Rectal smooth muscle tissue (tissue), 1 donor: ENCODE measurements around the gene BRCA2.
"Not testable (repeated sequence)": the region's sequence is repeated elsewhere in the genome, so short reads cannot be mapped to it uniquely, and the experiment has no call there.

Experiments used
- H3K27ac ChIP-seq: one replicate; pipeline ENCODE4 v1.7.0; 2013; ENCODE audit warnings: low read depth, low read length, inconsistent platforms
- H3K27me3 ChIP-seq: one replicate; pipeline ENCODE4 v1.7.0; 2013; ENCODE audit warnings: low read length; ENCODE audit not compliant: control insufficient read depth, insufficient read depth
- H3K36me3 ChIP-seq: one replicate; pipeline ENCODE4 v1.7.0; 2013; ENCODE audit warnings: low read length; ENCODE audit not compliant: control insufficient read depth, insufficient read depth
- H3K4me1 ChIP-seq: one replicate; pipeline ENCODE4 v1.7.0; 2013; ENCODE audit warnings: low read length; ENCODE audit not compliant: control insufficient read depth, insufficient read depth
- H3K4me3 ChIP-seq: one replicate; pipeline ENCODE4 v1.7.0; 2013; ENCODE audit warnings: low read length
- H3K9ac ChIP-seq: one replicate; pipeline ENCODE4 v1.7.0; 2013; ENCODE audit warnings: low read length

The BRCA2 gene

DNA sequence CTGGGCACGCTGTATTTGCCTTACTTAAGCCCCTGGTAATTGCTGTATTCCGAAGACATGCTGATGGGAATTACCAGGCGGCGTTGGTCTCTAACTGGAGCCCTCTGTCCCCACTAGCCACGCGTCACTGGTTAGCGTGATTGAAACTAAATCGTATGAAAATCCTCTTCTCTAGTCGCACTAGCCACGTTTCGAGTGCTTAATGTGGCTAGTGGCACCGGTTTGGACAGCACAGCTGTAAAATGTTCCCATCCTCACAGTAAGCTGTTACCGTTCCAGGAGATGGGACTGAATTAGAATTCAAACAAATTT, 676 bp downstream of the BRCA2 start:
- peak overlapping the region; percentile 64 for H3K27ac ChIP-seq
- no peaks in the 10 kb centered on the region for H3K27me3 ChIP-seq
- peak overlapping the region; percentile 85 for H3K4me3 ChIP-seq
- peak overlapping the region; percentile 13 for H3K9ac ChIP-seq
- H3K36me3 ChIP-seq: no peaks in the 10 kb centered on the region
- H3K4me1 ChIP-seq: no peaks in the 10 kb centered on the region

DNA sequence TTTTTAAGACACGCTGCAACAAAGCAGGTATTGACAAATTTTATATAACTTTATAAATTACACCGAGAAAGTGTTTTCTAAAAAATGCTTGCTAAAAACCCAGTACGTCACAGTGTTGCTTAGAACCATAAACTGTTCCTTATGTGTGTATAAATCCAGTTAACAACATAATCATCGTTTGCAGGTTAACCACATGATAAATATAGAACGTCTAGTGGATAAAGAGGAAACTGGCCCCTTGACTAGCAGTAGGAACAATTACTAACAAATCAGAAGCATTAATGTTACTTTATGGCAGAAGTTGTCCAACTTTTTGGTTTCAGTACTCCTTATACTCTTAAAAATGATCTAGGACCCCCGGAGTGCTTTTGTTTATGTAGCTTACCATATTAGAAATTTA, 1.2 kb downstream of the BRCA2 start:
- H3K36me3 ChIP-seq: no peaks in the 10 kb centered on the region
- H3K27ac ChIP-seq: no peak overlapping the region
- H3K9ac ChIP-seq: no peak overlapping the region
- H3K4me3 ChIP-seq: no peak overlapping the region
- no peaks in the 10 kb centered on the region for H3K4me1 ChIP-seq
- H3K27me3 ChIP-seq: no peaks in the 10 kb centered on the region

GRCh38 chr13:32317716-32318465, 2.6 kb downstream of the BRCA2 start:
- Histone ChIP-seq H3K9ac (no peak overlapping the region), H3K4me1 (no peaks in the 10 kb centered on the region), H3K36me3 (no peaks in the 10 kb centered on the region), H3K27me3 (no peaks in the 10 kb centered on the region), H3K4me3 (no peak overlapping the region), H3K27ac (no peak overlapping the region)

DNA sequence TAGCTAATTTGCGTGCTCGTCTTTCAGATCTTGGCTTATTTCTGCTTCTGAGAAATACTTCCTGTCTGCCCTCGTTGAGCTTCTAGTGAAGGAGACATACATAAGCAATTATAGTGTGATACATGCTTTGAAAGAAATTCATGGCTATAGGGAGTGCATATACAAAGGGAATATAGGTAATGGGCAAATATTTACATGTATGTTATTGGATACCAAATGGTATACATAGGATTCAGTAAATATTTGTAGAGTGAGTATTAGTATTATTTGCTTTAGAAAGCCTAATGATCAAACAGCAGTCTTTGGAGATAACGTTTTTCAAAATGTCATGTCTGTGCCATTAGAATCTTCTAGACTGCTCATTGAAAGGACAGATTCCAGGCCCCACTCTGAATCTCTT, 5.2 kb downstream of the BRCA2 start:
- Histone ChIP-seq H3K27ac (no peak overlapping the region), H3K9ac (no peak overlapping the region), H3K4me3 (no peak overlapping the region), H3K27me3 (no peaks in the 10 kb centered on the region), H3K36me3 (no peaks in the 10 kb centered on the region), H3K4me1 (no peaks in the 10 kb centered on the region)

DNA sequence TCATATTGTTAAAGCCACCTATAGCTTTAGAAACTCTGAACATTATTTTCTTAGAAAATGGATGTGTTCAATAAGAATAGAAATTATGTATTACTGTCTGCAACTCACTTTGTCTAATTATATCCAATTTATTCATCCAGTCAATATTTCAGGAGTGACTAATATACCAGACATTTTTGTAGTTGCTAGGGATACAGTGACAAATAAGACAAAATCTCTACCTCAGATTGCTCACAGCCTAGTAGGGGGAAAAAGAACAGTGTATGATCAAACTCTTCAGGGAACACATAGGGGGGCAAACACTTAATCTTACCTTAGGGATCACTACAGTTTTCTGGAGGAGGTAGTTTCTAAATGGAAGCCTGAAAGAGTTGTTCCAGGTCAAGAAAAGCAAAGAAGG, 8.6 kb downstream of the BRCA2 start:
- Histone ChIP-seq H3K27ac (no peak overlapping the region), H3K27me3 (no peaks in the 10 kb centered on the region), H3K36me3 (no peaks in the 10 kb centered on the region), H3K4me3 (no peak overlapping the region), H3K9ac (no peak overlapping the region), H3K4me1 (no peaks in the 10 kb centered on the region)

GRCh38 chr13:32330441-32330840, 15.1 kb downstream of the BRCA2 start:
- Histone ChIP-seq H3K27me3 (no peaks in the 10 kb centered on the region), H3K4me1 (no peaks in the 10 kb centered on the region), H3K27ac (no peak overlapping the region), H3K36me3 (no peaks in the 10 kb centered on the region), H3K9ac (no peak overlapping the region), H3K4me3 (no peak overlapping the region)

GRCh38 chr13:32334671-32335070, 19.4 kb downstream of the BRCA2 start:
- Histone ChIP-seq H3K4me1 (no peaks in the 10 kb centered on the region), H3K27me3 (no peaks in the 10 kb centered on the region), H3K4me3 (no peak overlapping the region), H3K36me3 (no peaks in the 10 kb centered on the region), H3K27ac (no peak overlapping the region), H3K9ac (no peak overlapping the region)

- Histone ChIP-seq H3K4me3 (no peak overlapping the region), H3K36me3 (no peaks in the 10 kb centered on the region), H3K27me3 (no peaks in the 10 kb centered on the region), H3K9ac (no peak overlapping the region), H3K4me1 (no peaks in the 10 kb centered on the region), H3K27ac (no peak overlapping the region)
Measured at GRCh38 chr13:32340914-32341313, 25.6 kb downstream of the BRCA2 start.

- Histone ChIP-seq H3K9ac (no peak overlapping the region), H3K36me3 (no peaks in the 10 kb centered on the region), H3K4me3 (no peak overlapping the region), H3K4me1 (no peaks in the 10 kb centered on the region), H3K27ac (no peak overlapping the region), H3K27me3 (no peaks in the 10 kb centered on the region)
Measured at GRCh38 chr13:32347651-32348050, 32.3 kb downstream of the BRCA2 start.

DNA sequence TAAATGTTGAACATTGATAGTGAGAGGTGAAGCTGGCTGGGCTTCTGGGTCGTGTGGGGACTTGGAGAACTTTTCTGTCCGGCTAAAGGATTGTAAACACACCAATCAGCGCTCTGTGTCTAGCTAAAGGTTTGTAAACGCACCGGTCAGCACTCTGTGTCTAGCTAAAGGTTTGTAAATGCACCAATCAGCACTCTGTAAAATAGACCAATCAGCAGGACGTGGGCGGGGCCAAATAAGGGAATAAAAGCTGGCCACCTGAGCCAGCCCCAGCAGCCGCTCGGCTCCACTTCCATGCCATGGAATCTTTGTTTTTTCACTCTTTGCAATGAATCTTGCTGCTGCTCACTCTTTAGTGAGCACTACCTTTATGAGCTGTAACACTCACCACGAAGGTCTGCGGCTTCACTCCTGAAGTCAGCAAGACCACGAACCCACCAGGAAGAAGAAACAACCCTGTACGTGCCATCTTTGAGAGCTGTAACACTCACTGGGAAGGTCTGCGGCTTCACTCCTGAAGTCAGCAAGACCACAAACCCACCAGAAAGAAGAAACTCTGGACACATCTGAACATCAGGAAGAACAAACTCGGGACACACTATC, 35.6 kb downstream of the BRCA2 start:
- H3K9ac ChIP-seq, H3K4me3 ChIP-seq, H3K36me3 ChIP-seq, H3K4me1 ChIP-seq, H3K27ac ChIP-seq, H3K27me3 ChIP-seq: not testable (repeated sequence)

GRCh38 chr13:32354040-32354439, 38.7 kb downstream of the BRCA2 start:
- Histone ChIP-seq H3K36me3 (no peaks in the 10 kb centered on the region), H3K4me1 (no peaks in the 10 kb centered on the region), H3K27ac (no peak overlapping the region), H3K9ac (no peak overlapping the region), H3K27me3 (no peaks in the 10 kb centered on the region), H3K4me3 (no peak overlapping the region)

- not testable (repeated sequence) for H3K9ac ChIP-seq, H3K27ac ChIP-seq, H3K27me3 ChIP-seq, H3K36me3 ChIP-seq, H3K4me1 ChIP-seq, H3K4me3 ChIP-seq
Measured at GRCh38 chr13:32355935-32356334, 40.6 kb downstream of the BRCA2 start.

DNA sequence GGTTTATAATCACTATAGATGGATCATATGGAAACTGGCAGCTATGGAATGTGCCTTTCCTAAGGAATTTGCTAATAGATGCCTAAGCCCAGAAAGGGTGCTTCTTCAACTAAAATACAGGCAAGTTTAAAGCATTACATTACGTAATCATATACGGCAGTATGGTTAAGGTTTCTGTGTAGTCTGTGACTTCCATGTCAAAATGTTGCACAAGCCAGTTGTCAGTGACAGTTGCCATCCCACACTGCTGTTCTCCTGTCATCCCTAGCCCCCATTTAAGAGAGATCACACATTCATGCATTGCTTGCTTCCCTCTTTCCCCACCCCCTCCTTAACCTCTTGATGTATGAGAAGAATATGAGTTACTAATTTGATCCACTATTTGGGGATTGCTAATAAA, 47.3 kb downstream of the BRCA2 start:
- Histone ChIP-seq H3K36me3 (no peaks in the 10 kb centered on the region), H3K4me3 (no peak overlapping the region), H3K9ac (no peak overlapping the region), H3K4me1 (no peaks in the 10 kb centered on the region), H3K27me3 (no peaks in the 10 kb centered on the region), H3K27ac (no peak overlapping the region)
